ENCODE results near the gene BMP7.

BMP7 gene

DNA sequence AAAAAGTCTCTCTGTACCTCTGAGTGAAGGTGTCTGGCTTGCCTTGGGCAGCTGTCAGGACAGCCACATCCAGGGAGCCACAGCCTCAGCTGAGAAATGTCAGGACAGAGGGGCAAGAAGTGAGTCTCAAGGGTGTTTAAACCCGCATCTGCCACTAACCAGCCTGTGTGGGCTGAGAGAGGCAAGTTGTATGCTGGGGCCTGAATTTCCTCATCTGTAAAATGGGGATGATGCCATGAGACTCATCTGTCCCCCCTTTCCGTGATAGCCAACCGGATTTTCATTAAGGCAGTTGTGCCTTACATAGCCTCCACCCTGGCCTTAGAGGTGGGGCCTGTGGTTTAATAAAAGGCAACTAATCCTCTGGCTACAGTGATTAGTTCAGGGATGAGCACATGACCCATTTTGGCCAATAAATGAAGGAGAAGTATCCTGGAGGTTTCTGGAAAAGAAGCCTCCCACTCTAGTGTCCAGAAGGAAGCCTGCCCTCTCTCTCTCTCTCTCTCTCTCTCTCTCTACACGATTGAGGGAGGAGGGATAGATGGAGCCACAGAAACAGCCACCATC is 79.3 kb downstream of the BMP7 start:
- no peak for DNase-seq

- DNase-seq, result no peak
Observed at GRCh38 chr20:57186192-57186591, 80.2 kb downstream of the BMP7 start.

- no peak for DNase-seq
Observed at GRCh38 chr20:57185188-57185743, 81.2 kb downstream of the BMP7 start.

DNA sequence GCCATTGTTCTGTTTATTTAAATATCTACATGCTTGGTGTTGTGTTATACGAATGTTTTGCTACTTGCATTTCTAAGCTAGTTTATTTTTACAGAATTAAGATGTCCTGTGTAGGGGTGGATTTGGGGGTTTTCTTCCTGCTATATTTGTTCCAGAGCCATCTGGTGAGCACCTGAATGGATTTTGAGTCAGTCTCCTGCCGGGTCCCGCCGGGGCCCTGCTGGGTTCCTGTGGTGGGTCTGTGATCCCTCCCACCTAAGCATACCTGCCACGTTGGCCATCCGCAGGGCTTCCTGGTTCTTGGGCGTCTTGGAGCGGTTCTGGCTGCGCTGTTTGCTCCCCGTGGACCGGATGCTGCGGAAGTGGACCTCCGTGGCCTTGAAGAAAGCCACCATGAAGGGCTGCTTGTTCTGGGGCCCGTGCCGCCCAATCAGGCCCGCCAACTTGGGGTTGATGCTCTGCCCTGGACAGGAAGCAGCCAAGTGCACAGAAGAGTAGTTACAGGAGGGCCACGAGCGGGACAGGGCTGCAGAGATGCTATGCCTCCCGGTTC is 82.9 kb downstream of the BMP7 start:
- DNase-seq, result no peak

DNA sequence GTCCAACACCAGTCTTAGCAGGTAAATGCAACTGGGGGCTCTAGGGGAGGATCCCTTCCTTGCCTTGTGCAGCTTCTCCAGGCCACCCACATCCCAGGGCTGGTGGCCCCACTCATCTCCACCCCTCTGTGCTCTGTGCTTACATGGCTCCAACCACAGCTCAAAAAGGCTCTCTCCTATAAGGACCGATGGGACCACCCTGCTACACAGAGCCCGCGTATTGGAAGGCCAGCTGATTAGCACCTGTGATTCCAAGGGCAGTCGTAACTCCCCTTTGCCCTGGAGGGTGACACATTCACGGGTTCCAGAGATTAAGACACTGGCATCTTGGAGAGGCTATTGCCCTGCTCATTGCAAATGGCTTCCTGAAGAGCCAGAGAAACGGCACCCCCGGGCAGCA is 84.8 kb downstream of the BMP7 start:
- DNase-seq, result no peak

DNA sequence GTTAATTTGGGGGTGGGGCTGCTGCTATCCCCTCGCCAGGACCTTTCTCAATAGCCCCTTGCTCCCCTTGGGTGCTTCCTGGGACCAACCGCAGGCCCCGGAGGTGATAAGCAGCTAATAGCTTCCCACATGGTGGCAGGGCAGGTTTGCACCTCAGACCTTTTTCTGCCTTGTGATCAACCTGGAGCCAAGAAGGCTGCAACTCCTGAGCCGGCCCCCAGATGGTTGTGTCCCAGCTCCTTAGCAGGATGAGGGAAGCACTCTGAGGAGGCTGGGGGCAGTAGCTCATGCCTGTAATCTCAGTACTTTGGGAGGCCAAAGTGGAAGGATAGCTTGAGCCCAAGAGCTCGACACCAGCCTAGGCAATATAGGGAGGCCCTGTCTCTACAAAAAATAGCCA is 85.5 kb downstream of the BMP7 start:
- no peak for DNase-seq

- no peak for DNase-seq
Observed at GRCh38 chr20:57180387-57180786, 86.1 kb downstream of the BMP7 start.

GRCh38 chr20:57179265-57179664 is 87.2 kb downstream of the BMP7 start:
- DNase-seq, result no peak

DNA sequence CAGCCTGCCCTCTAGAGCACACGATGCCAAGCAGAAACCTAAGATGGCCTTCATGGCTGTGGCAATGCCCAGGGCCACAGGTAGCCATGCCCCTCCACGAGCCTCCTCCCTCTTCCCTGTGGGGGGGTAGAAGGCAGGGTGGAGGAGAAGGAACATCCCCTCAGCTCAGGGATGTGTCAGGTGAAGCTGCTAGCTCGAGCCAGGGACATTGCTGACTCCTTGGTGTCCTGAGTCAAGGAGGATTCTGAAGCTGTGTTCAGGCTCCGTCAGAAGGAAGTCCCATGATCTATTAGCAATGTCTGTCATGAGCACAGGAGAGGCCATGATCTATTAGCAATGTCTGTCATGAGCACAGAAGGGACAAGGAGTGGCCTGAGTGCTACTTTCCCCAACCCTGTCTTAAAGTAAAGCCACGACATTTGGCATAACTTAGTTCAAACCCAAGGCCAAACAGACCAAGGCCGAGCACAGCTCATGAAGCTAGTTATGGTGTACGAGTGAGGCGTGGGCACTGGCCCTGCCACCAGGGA is 87.8 kb downstream of the BMP7 start:
- no peak for DNase-seq

DNA sequence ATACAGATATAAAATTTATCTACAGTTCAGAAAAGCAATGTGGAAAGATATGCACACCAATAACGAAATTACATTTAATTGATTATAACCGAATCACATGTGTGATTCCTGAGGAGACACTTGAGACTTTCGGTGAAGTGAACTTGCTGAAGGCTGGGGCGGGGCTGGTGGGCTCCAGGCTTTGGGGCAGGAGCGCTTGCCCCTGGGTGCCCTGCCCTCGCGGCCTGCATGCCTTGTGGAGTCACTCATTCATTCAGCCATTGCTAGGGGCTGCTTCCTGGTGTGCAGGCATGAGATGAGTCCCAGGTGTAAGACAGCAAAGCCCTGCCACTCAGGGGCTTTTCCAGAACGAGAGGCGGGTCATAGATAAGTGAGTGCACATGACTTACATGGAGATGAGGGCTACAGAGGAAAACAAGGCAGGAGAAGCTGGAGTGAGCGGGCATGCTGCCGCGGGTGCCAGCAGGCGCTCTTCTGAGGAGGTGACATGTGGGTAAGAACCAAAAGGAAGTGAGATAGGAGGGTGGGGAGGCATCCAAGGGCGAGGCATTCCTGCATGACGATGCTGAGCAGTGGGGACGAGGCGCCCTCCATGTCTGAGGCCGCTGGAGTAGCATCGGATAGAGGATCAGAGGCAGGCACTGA is 88.7 kb downstream of the BMP7 start:
- DNase-seq, result no peak

GRCh38 chr20:57176842-57177241 is 89.6 kb downstream of the BMP7 start:
- DNase-seq, result no peak

GRCh38 chr20:57175397-57176010 is 90.9 kb downstream of the BMP7 start:
- peak in 1 of 5 donors; percentile 2 for DNase-seq

- DNase-seq, result no peak
Observed at GRCh38 chr20:57174737-57175136, 91.7 kb downstream of the BMP7 start.

- DNase-seq, result no peak
Observed at GRCh38 chr20:57173986-57174385, 92.5 kb downstream of the BMP7 start.

DNA sequence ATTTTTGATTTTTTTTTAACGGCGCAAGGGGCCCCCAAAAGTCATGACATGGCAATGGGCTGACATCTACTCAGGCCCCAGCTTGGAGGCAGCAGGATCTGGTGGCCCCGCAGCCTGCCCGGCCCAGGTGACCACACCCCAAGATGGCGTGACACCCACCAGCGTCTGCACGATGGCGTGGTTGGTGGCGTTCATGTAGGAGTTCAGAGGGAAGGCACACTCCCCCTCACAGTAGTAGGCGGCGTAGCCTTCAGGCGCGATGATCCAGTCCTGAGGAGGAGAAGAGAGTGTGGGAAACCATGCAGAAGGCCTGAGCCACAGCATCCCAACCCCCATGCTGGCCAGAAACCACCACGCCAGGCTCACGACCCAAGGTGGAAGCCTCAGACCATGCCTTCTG is 93.4 kb downstream of the BMP7 start:
- DNase-seq, result no peak

GRCh38 chr20:57170343-57170742 is 96.1 kb downstream of the BMP7 start:
- DNase-seq, result no peak

GRCh38 chr20:57169162-57169561 is 97.3 kb downstream of the BMP7 start:
- DNase-seq, result no peak

- no peak for DNase-seq
Observed at GRCh38 chr20:57167971-57168701, 98.3 kb downstream of the BMP7 start.

GRCh38 chr20:57167292-57167655 is 99.2 kb downstream of the BMP7 start:
- DNase-seq, result no peak

DNA sequence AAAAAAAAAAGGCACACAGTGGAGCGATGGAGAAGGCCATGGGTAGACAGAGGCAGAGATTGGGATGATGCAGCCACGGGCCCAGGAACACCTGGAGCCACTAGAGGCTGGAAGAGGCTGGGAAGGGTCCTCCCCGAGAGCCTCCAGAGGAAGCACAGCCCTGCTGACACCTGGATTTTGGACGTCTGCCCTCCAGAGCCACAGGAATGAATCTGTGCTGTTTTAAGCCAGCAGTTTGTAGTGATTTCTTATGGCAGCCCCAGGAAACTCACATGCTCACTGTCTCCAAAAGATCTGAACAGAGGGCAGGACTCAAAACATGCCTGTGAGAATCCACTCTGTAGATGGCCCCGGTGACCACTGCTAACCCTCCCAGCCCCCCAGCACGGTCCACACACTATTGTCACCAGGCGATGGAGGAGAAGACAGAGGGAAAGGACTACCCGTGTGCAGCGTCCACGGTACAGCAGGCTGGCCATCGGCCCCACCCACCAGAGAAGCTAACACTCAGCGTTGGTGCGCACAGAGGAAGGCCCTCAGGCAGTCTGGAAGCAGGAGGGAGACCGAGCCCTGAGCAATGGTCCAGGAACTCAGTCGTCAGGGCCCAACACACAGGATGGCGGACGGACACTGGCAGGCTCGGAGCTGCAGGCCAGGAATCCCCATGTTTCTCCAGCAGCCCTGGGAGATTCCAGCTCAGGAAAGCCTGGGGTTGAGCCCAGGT is 99.7 kb downstream of the BMP7 start:
- no peak for DNase-seq

GRCh38 chr20:57165427-57166004 is 100.9 kb downstream of the BMP7 start:
- DNase-seq, result no peak

DNA sequence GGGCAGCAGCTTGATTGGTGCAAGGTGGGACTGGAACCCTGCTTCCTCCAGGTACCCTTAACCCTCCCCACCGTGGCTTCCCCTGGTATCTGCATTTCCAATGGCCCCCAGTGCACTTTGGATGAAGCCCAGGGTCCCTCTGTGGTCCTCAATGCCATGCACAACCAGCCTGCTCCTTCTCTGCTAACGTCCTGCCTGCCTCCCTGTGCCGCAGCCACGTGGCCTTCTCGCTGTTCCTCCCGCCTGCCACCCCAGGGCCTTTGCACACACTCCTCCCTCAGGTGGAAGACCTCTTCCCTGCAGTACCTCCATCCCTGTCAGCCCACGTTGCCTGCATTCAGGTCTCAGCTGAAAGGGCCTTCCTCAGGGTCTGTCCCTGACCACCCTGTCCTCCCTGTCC is 101.6 kb downstream of the BMP7 start:
- no peak for DNase-seq
